CD4-positive, alpha-beta T cell treated with Interleukin-6 for 4 hours (primary cell): ENCODE results near the gene ARL6.
"Not testable (repeated sequence)": the region's sequence is repeated elsewhere in the genome, so short reads cannot be mapped to it uniquely, and the experiment has no call there.

Experiments
- DNase-seq: peaks from one replicate; pipeline ENCODE4 v3.0.0-alpha.2; 2020; ENCODE audit warnings: mixed read lengths

ARL6 gene

DNA sequence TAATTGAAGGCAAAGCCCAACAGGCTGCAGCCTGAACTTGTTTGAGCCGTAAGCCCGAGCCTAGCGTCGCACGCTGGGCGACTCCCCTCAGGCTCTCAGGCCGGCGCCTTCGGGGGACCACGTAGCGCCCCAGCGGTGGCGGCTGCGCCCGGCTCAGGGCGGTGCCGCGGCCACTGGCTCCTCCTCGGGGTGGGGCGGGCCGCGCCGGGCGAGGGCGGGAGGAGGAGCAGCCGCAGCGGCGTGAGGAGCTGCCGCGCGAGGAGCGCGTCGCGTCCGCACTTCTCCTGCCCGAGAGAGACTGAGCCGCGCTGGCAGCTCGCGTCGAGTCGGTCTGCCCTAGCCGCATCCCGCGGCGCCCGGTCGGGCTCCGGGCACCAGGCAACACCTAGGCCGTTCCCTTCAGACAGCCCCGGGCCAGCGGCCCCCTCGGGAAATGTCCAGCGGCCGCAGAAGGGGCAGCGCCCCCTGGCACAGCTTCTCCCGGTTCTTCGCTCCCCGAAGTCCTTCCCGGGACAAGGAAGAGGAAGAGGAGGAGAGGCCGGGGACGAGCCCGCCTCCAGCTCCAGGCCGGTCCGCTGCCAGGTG, 57.3 kb downstream of the ARL6 start, which contains the start of gene CRYBG3:
Gene CRYBG3, plus strand, starts transcription at position 238 of the 585 bp plus-strand sequence. Its CDS starts 196 bp downstream, at position 434.
- peak; percentile 84 for DNase-seq

DNA sequence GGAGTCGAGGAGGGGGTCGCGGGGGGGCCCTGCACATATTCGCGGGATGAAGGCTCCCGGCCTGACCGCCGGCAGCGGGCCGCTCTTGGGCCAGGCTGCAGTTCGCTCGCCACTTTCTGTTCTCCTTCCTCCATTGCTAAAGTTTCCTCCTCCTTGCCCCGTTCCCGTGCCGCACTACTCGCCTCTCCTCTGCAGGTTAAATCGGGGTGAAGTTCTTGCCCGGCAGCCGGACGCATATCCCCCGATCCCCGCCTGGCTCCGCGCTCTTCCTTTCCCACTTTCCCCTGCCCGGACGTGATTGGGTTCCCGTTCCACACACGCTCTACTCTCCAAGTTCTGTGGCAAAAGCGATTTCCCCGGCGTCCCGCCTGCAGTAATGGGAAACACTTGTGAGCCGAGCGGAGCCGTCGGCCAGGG, 57.8 kb downstream of the ARL6 start:
- peak; percentile 18 for DNase-seq

DNA sequence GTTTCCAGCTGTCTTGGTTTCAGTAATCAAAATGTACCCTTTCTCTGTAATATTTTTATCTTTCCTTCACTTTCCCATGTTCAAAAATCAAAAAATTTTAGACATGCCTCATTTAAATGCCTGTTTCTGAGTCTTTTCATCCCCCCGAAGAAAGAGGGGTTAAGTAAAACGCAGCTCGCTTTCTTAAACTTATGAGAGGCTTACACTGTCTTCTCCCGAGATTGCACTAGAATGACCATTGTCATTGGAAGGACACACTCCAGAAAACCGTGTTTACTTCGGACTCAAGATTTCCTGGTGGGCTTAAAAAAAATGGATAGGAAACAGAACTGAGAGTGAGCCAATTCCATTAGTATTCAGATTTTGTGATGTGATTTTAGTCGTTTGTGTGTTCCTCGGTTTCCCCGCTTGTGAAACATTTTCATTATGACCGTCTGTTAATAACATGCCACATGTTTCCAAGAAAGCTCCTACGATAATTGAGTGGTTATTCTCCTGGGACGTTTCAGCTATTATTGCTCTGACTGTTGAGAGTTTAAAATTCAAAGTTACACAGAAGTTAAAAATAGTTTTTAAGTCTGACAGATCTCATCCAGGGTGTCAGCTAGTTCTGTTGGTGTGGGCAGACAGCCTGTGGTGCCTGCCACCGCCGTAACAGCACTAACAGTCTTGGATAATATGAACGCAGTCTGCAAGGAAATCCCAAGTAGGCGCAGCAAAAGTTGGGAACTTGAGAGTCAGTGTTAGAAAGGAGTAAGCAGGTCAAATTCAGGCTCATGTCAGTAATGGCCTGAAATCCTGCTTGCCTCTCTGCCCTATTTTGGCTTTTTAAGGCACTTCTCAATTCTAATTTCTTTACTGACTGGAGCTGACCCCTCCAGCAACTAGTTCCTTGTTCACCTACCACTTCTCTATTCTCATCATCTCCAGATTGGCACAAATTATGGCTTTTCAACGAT, 58.8 kb downstream of the ARL6 start:
- DNase-seq: no peak

DNA sequence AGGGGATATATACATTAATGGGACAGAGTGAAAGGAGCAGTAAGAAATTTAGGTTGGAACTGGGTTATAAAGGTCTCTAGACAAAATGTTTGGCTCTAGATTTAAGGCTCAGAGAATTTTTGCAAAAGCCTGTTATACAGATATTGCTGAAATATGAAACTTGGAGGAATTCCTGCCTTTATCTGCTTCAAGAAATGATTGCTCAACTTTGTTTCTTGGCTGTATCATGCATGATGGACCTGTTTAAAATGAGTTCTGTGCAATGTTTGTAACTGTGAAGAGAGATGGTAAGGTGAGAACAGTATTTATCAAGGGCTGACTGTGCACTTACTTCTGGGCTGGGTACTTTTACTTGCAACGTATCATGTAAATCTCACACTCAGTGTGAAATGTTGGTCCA, 60.5 kb downstream of the ARL6 start:
- no peak for DNase-seq

DNA sequence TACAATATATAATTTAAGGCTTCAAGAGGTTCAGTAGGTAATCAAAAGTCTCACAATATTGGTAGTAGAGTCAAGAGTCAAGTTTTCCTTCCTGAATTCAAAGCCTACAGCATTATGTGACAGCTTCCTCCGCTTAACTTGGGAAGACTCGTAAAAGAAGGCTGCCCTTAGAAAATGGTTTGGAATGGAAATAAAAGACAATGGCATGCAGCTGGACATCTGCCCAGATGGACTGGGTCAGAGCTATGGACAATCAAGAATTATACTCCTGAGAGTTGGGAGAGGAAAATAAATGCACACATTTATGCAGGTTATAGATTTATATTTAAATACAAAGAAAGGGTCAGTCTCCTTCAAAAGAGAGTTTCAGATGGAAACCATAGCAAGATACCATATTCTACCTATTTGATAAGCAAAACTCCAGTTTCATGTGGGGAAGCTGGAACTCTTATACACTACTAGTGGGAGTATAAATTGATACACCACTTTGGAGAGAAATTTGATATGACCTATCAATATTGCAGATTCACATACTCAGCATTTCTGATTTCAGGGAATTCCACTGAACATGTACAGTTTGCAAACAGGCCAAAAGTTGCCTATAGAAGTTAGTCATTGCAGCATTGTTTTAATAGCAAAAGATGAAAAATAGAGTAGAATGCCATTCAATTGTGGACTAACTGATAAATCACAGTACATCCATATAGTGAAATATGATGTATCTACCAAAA, 63.3 kb downstream of the ARL6 start:
- DNase-seq: no peak

DNA sequence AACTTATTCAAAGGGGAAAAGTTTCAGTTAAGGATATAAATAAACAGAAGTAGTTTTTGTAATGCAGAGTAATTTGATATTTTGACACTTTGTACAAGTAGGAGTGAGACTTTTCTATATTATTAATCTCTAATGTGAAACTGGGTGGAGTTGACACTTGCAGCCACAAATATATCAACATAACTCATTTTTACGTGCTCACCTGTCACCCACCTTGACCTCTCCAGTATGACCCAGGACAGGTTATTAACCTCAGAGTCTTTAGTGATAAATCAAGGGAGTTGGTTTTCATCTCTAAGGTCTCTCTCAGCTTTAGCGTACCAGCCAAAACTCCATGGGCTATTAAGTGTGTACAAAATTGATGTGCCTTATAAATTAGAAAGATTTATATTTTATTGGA, 64.6 kb downstream of the ARL6 start:
- no peak for DNase-seq

DNA sequence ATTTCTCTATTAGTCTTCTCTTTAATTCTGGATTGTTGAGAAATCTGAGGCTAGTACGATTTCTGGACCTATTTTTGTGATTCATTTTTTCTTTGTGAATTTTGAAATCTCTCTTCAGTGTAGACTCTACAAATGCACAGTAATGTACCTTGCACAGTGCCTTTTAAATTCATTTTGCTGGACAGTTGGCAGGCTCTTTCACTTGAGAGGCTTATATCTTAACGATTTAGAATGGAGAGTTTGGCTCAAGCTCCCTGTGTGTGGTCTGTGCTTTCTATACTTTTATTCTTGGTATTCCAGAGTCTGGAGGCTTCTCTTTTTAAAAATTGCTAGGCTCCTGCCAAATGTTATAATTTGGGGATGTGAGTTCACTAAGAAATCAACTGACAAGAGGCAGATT, 66.1 kb downstream of the ARL6 start:
- no peak for DNase-seq

DNA sequence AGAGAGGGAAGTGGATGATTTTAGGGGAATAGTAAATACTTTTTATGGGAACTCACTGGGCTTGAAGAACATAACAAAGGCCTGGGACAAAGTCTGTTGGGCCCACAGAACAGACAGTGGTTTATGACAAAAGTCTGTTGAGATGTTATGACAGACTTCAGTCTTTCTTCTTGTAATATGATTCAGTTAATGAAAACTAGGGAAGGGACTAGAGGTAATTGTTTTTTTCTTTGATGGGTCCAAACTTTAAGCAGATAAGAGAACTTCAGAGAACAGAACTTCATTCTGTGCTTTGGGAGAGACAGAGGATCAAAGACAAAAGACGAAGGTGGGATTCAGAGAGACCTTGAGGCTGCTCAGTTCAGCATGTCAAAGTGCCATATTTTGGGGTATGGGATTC, 66.6 kb downstream of the ARL6 start:
- no peak for DNase-seq

DNA sequence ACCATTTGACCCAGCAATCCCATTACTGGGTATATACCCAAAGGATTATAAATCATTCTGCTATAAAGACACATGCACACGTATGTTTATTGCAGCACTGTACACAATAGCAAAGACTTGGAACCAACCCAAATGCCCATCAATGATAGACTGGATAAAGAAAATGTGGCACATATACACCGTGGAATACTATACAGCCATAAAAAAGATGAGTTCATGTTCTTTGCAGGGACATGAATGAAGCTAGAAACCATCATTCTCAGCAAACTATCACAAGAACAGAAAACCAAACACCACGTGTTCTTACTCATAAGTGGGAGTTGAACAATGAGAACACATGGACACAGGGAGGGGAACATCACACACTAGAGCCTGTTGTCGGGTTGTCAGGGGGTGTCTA, 68.6 kb downstream of the ARL6 start:
- not testable (repeated sequence) for DNase-seq

DNA sequence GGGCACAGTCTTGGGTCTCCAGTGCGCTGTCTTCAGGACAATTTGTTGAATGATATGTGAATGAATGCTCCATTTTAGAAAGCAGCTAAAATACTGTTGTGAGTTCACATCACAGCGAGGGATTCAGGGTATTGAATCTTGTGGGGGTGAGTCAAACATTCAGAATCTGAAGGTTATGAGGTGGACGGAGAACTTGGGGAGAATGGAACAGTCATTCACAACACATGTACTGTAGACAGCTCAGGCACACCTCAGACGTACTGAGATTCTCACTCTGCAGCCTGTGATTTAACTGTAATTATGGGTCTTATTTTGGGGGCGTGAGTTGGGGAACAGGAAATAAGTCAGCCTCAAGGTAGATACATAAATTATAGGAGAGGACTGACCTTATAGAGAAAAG, 71.2 kb downstream of the ARL6 start:
- DNase-seq: no peak

DNA sequence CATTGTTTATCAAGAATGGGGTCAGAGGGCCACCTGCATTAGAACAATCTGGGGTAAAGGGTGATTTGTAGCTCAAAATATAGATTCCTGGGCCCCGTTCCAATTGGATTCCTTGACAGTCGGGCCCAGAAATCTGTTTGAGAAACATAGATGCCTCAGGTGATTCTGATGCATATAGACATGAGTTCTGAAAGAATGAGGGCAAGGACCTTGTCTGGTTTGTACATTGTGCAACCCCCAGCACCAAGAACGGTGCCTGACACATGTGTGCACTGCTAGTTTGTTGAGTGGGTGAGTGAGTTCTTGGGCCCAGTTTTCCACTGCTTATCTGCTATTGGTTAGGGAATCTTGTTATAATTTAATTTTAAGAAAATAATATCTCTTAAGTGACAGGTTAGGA, 73.8 kb downstream of the ARL6 start:
- DNase-seq: no peak

DNA sequence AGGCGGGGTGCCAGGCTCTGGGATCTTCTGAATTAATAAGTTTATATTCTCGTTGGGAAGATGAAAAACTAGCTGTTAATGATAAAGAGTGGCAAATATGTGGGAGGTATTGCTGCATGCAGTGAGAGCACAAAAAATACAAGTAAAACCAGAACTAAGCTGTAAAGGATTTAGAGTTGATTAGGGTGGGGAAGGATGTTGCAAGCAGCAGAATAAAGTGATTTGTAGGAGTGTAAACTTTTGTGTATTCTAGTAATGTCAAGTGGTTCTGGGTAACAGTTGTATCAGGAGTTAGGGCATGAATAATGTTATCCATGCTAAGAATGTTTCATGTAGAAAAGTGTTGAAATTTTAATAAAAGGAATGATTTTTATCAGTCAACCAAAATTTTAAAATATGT, 75.4 kb downstream of the ARL6 start:
- DNase-seq: no peak

DNA sequence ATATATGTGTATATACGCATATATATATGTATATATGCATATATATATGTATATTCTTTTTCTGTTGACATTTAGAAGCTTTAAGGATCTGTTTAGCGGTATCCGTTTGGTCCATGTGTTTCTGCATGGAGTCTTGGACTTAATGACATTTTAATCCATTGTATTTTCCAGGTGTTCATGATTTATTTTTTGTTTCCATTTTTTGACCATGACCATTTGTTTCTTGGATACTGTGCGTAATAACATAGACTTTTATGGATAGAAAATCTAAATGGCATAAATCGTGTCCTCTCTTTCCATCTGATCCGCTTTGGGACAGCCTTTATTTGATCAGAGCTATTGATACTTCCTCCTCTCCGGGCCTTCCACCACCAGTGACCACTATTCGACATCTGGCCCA, 76.7 kb downstream of the ARL6 start:
- no peak for DNase-seq

DNA sequence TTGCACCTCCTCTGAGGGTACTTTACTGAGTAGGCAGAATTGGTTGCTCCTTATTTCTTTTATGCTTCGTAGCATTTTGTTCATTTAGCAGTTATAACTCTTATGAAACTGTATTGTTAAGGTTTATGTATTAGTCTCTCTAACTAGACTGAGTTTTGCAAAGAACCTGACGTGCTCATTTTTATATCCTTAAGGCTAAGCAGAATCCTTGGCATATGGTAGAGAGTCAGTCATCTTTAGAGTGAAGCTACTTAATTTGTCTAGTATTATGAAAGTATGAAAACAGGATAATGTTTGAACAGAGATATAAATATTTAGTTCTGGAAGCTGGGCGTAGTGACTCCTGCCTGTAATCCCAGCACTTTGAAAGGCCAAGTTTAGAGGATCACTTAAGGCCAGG, 77.4 kb downstream of the ARL6 start:
- DNase-seq: no peak

DNA sequence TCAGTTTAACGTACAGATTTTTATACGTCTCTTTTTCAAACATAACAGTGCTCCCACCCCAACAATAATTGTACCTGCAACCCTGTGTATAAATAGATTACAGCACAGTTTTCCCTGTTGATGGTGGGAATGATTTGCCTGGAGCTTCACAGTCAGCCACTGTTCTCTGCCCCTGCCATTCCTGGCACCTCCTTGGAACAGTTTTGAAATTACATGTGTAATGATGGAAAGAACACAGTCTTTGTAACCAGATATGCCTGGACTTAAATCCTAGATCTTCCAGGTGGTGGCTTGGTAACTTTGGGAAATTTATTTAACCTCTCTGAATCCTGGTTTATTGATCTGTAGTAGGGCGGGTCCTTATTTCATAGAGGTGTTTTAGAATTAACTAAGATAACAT, 84.2 kb downstream of the ARL6 start:
- DNase-seq: no peak
